ENCODE measurements around the gene DPEP2. TPM values are rescaled to one million over a fixed set of nuclear protein-coding genes. Genes with fewer than 3 reads are reported as not detected.

The DPEP2 gene
- total and polyA plus RNA-seq, 2 of the 13 experiments (the other 11 are each of a cell fraction or from before 2014, with no cell fraction given): 0.18 TPM; not detected in 1

DNA sequence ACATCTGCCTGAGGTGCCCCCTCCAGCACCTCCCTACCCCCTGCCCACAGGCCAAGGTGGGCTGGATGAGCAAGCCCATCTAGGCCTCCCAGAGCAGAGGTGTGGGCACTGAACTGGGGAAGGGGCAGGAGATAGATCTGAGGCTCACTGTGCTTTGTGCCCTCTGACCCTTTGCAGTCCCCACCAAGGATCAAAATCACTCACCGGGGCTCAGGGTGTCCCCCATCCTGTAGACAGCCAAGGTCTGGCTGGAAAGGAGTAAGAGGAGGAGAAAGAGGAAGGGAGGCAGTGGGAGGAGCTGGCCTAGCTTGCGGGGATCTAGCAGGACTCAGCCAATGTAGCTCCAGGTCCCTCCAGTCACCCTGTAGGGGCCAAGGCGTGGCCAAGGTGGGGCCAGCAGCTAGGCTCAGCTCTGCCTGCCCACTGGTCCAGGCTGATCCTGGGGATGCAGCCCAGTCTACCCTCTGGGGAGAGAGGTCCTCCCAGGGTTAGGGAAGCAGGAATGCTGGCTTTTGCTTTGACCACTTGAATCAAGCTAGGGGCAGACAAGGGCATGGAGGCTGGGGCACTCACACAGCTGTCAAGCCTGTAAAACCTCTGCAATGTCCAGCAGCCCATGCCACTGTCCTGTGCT is 32.6 kb downstream of the DPEP2 start (continued):
- TF ChIP-seq, protein P1, sequence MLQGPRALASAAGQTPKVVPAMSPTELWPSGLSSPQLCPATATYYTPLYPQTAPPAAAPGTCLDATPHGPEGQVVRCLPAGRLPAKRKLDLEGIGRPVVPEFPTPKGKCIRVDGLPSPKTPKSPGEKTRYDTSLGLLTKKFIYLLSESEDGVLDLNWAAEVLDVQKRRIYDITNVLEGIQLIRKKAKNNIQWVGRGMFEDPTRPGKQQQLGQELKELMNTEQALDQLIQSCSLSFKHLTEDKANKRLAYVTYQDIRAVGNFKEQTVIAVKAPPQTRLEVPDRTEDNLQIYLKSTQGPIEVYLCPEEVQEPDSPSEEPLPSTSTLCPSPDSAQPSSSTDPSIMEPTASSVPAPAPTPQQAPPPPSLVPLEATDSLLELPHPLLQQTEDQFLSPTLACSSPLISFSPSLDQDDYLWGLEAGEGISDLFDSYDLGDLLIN (CRISPR knock-in tag; IDR thresholded peaks at IDR 0.05; ENCODE audit: borderline replicate concordance): no peak
- no peak for TF ChIP-seq FOXK2 (IDR thresholded peaks at IDR 0.05)
- no peak for TF ChIP-seq ZNF777 (CRISPR knock-in tag; IDR thresholded peaks at IDR 0.05)
- TF ChIP-seq TOPORS (CRISPR knock-in tag; IDR thresholded peaks at IDR 0.05): no peak
- no peak for TF ChIP-seq ATM (IDR thresholded peaks at IDR 0.05; ENCODE audit: borderline replicate concordance)
- no peak; the same call in 1 of the 2 replicates for TF ChIP-seq ZC3H4 (CRISPR knock-in tag; IDR thresholded peaks at IDR 0.05; ENCODE audit: borderline replicate concordance)
- TF ChIP-seq, protein P2, sequence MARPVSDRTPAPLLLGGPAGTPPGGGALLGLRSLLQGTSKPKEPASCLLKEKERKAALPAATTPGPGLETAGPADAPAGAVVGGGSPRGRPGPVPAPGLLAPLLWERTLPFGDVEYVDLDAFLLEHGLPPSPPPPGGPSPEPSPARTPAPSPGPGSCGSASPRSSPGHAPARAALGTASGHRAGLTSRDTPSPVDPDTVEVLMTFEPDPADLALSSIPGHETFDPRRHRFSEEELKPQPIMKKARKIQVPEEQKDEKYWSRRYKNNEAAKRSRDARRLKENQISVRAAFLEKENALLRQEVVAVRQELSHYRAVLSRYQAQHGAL (CRISPR knock-in tag; IDR thresholded peaks at IDR 0.05; ENCODE audit: not compliant biosample characterization): no peak
- no peak for TF ChIP-seq HOXA5 (CRISPR knock-in tag; IDR thresholded peaks at IDR 0.05)
- TF ChIP-seq, protein P3, sequence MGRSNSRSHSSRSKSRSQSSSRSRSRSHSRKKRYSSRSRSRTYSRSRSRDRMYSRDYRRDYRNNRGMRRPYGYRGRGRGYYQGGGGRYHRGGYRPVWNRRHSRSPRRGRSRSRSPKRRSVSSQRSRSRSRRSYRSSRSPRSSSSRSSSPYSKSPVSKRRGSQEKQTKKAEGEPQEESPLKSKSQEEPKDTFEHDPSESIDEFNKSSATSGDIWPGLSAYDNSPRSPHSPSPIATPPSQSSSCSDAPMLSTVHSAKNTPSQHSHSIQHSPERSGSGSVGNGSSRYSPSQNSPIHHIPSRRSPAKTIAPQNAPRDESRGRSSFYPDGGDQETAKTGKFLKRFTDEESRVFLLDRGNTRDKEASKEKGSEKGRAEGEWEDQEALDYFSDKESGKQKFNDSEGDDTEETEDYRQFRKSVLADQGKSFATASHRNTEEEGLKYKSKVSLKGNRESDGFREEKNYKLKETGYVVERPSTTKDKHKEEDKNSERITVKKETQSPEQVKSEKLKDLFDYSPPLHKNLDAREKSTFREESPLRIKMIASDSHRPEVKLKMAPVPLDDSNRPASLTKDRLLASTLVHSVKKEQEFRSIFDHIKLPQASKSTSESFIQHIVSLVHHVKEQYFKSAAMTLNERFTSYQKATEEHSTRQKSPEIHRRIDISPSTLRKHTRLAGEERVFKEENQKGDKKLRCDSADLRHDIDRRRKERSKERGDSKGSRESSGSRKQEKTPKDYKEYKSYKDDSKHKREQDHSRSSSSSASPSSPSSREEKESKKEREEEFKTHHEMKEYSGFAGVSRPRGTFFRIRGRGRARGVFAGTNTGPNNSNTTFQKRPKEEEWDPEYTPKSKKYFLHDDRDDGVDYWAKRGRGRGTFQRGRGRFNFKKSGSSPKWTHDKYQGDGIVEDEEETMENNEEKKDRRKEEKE (IDR thresholded peaks at IDR 0.05): no peak
- no peak for TF ChIP-seq ZFYVE20 (CRISPR knock-in tag; IDR thresholded peaks at IDR 0.05; ENCODE audit: borderline replicate concordance, low read depth)
- TF ChIP-seq, protein P4, sequence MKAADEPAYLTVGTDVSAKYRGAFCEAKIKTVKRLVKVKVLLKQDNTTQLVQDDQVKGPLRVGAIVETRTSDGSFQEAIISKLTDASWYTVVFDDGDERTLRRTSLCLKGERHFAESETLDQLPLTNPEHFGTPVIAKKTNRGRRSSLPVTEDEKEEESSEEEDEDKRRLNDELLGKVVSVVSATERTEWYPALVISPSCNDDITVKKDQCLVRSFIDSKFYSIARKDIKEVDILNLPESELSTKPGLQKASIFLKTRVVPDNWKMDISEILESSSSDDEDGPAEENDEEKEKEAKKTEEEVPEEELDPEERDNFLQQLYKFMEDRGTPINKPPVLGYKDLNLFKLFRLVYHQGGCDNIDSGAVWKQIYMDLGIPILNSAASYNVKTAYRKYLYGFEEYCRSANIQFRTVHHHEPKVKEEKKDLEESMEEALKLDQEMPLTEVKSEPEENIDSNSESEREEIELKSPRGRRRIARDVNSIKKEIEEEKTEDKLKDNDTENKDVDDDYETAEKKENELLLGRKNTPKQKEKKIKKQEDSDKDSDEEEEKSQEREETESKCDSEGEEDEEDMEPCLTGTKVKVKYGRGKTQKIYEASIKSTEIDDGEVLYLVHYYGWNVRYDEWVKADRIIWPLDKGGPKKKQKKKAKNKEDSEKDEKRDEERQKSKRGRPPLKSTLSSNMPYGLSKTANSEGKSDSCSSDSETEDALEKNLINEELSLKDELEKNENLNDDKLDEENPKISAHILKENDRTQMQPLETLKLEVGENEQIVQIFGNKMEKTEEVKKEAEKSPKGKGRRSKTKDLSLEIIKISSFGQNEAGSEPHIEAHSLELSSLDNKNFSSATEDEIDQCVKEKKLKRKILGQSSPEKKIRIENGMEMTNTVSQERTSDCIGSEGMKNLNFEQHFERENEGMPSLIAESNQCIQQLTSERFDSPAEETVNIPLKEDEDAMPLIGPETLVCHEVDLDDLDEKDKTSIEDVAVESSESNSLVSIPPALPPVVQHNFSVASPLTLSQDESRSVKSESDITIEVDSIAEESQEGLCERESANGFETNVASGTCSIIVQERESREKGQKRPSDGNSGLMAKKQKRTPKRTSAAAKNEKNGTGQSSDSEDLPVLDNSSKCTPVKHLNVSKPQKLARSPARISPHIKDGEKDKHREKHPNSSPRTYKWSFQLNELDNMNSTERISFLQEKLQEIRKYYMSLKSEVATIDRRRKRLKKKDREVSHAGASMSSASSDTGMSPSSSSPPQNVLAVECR (CRISPR knock-in tag; IDR thresholded peaks at IDR 0.05; ENCODE audit: borderline replicate concordance): peak; percentile 14; the same call in 1 of the 2 replicates
- TF ChIP-seq, protein P5, sequence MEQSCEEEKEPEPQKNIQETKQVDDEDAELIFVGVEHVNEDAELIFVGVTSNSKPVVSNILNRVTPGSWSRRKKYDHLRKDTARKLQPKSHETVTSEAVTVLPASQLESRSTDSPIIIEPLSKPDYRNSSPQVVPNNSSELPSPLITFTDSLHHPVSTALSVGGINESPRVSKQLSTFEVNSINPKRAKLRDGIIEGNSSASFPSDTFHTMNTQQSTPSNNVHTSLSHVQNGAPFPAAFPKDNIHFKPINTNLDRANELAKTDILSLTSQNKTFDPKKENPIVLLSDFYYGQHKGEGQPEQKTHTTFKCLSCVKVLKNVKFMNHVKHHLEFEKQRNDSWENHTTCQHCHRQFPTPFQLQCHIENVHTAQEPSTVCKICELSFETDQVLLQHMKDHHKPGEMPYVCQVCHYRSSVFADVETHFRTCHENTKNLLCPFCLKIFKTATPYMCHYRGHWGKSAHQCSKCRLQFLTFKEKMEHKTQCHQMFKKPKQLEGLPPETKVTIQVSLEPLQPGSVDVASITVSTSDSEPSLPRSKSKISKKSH (CRISPR knock-in tag; IDR thresholded peaks at IDR 0.05; ENCODE audit: borderline replicate concordance): peak; percentile 46
- no peak for TF ChIP-seq SALL1 (CRISPR knock-in tag; IDR thresholded peaks at IDR 0.05)
- TF ChIP-seq ZNF720 (CRISPR knock-in tag; IDR thresholded peaks at IDR 0.05): no peak
- no peak for TF ChIP-seq MAFK (conservative IDR thresholded peaks at IDR 0.05 in 1 of 2, IDR thresholded peaks at IDR 0.05 in 1 of 2; ENCODE audit: low read length in 2 of 2)
- TF ChIP-seq ZNF296 (CRISPR knock-in tag; conservative IDR thresholded peaks at IDR 0.05): no peak
- TF ChIP-seq, protein P6, sequence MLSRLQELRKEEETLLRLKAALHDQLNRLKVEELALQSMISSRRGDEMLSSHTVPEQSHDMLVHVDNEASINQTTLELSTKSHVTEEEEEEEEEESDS (CRISPR knock-in tag; IDR thresholded peaks at IDR 0.05; ENCODE audit: borderline replicate concordance): no peak
- peak; percentile 44; the same call in 1 of the 2 replicates for TF ChIP-seq NFKB2 (CRISPR knock-in tag; IDR thresholded peaks at IDR 0.05; ENCODE audit: borderline replicate concordance)

Measured in HepG2 (cell line).